Measurements from ENCODE around the gene NEURL3.

NEURL3 gene

DNA sequence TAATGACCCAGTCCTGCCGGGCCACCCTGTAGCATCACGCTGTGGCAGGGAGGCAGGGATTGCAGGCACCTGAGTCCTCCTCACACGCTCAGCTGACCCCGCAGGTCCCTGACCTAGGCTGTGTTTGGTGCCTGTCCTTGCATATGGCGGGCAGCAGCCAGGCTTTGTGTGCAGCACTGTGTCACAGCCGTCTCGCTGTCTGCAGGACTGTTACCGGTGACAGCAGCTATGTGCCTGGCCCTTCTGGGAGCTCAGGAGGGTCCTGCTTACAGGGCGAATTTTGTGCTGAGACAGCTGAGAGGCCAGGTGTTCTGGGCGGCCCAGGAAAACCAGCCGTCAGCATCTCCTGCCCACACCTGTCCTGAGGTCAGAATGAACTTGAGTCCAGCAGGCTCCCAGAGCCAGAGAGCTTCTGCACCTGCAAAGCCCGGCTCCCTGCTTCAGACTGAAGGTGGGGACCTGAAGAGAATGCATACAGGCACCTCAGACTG lies 21.0 kb upstream of the NEURL3 start:
- TF ChIP-seq, protein P1, sequence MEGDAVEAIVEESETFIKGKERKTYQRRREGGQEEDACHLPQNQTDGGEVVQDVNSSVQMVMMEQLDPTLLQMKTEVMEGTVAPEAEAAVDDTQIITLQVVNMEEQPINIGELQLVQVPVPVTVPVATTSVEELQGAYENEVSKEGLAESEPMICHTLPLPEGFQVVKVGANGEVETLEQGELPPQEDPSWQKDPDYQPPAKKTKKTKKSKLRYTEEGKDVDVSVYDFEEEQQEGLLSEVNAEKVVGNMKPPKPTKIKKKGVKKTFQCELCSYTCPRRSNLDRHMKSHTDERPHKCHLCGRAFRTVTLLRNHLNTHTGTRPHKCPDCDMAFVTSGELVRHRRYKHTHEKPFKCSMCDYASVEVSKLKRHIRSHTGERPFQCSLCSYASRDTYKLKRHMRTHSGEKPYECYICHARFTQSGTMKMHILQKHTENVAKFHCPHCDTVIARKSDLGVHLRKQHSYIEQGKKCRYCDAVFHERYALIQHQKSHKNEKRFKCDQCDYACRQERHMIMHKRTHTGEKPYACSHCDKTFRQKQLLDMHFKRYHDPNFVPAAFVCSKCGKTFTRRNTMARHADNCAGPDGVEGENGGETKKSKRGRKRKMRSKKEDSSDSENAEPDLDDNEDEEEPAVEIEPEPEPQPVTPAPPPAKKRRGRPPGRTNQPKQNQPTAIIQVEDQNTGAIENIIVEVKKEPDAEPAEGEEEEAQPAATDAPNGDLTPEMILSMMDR (conservative IDR thresholded peaks at IDR 0.05; ENCODE audit: low read depth, low read length), result no peak
- DNase-seq (ENCODE audit: low read depth), result no peak
- no peak overlapping the region for H3K4me3 ChIP-seq (ENCODE audit: low read length)

DNA sequence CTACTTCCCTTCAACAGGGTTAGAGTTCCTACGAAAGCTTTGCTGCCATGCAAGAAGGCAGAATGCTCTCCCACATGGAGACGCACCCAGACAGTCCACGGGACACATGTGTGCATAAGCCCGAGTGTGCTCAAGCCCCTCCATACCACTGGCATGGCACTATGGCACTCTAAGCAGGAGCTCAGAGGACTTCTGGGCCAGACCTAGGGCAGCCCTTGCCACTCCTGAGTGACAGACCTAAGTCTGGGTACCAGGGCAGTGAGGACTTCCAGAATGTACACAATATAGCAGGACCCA lies 20.0 kb upstream of the NEURL3 start:
- TF ChIP-seq, protein P1 (conservative IDR thresholded peaks at IDR 0.05; ENCODE audit: low read depth, low read length), result no peak
- H3K4me3 ChIP-seq (ENCODE audit: low read length), result no peak overlapping the region
- DNase-seq (ENCODE audit: low read depth), result no peak

DNA sequence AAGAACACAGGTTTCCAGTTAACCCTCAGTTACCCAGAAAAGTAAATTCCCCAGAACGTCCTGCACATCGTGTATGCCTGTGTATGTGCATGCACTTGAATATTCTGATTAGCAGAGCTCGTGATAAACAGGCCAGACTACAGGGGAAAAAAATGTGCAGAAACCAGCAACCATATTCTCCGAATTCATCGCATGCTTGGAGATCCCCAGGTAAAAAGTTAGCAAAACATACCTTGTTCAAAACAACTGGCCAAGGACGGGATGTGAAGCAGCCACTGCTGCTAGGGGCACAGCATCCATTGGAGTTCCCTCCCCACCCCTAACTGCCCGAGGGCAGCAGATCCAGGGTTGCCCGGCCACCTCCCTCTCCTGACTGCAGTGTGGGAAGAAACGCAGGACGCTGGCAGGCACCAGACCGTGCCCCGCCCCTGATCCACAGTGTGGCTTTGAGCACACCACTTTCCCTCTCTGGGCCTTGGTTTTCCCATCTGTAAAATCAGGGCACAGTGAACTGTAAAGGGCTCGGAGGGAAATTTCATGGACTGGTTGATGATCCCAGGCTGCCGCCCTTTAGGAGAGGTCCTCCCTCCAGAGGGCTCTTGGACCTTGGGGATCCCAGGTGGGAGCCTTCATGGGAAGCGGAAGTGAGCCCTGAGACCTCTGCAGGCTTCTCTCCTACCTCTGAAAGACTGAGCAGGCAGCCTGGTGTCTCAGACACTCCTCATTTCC lies 19.5 kb upstream of the NEURL3 start:
- no peak for DNase-seq (ENCODE audit: low read depth)
- TF ChIP-seq, protein P1 (conservative IDR thresholded peaks at IDR 0.05; ENCODE audit: low read depth, low read length), result no peak
- H3K4me3 ChIP-seq (ENCODE audit: low read length), result no peak overlapping the region

DNA sequence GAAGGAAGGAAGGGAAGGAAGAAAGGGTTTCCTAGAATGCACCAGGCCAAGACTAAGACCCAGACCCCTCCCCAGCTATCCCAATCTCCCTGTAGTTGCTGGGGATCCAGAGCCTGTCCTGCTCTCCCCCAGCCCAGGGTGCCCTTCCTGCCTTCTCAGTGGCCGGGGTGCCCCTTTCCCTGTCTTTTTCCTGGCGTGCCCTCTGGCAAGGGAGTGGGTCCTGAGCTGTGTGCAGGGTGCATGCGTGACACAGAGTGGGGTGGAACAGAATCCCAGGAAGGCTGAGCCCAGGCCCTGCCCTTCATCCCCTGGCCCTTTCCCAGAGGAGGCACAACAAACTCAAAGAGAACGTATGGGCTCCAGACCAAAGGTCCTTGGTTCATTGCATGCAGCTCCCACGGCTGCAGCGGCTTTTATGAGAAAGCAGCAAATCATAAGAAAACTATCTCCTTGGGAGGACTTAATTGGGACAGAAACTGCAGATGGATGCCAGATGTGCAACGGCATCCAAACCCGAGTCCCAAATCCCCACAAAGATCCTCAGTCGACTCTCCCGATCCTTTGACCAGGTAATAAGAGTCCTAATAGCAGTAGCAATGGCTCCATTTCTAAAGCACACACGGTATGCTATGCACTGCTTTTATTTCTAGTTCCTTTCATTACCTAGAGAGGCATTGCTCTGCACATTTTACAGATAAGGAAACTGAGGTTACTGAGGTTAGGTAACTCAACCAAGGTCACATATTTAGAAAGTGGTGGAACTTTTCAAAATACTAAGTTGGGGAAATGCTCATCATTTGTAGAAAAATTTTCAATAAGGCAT lies 18.7 kb upstream of the NEURL3 start:
- TF ChIP-seq, protein P1 (conservative IDR thresholded peaks at IDR 0.05; ENCODE audit: low read depth, low read length), result no peak
- no peak for DNase-seq (ENCODE audit: low read depth)
- no peak overlapping the region for H3K4me3 ChIP-seq (ENCODE audit: low read length)

DNA sequence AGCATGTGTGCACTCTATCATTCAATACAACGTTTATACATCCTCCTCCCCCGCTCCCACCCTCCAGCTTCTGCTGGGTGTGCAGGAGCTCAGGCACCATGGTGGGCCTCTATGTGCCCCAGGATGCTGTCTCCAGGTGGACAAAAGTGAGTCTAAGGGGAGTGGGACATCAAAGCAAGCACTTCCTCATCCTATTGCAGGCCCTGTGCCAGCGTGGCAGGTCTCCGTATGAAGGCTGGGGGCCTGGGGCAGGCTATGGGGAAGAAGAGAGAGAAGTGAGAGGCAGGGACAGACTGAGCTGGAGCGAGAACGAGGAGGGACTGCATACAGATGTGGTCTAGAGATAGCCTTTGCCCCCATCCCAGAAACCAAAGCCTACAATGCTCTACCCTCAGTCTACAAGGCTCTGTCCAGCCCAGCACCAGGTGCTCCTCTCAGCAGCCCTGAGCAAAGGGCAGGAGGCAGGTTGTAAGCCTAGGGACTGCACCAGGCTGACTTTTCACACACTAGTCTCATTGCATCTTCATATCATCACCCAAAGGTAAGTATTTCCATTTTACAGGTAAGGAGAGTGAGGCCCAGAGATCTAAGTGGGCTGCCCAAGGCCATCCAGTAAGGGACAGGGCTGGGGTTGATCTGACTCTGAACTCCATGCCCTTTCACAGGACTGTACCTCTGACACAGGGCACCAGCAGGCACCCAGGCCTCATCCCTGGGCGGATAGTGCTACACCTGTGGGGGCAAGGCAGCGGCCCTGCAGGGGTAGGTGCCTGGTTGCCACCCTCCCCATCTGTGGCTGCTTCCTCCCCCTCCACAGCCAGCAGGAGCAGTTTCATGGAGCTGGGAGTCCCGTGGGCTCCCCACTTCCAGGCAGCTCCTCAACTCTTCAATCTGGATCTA lies 17.4 kb upstream of the NEURL3 start:
- no peak for DNase-seq (ENCODE audit: low read depth)
- H3K4me3 ChIP-seq (ENCODE audit: low read length), result no peak overlapping the region
- TF ChIP-seq, protein P1 (conservative IDR thresholded peaks at IDR 0.05; ENCODE audit: low read depth, low read length), result no peak

DNA sequence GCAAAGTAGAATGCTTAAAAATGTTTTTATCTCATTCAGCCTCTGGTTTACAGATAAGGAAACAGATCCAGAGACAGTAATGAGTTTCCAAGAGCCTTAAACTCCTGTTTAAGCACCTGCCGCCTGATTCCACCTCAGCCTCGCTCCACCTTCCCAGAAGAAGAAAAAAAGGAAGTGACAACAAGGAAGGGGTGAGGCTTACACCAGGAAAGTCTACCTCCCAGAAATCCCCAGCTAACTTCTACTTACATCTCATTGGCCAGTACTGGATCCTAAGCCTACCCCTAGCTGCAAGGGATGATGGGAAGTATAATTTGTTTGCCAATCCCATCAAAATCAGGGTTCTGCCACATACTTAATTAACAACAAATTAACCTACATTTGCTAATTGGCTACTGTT lies 16.1 kb upstream of the NEURL3 start:
- no peak overlapping the region for H3K4me3 ChIP-seq (ENCODE audit: low read length)
- no peak for DNase-seq (ENCODE audit: low read depth)
- TF ChIP-seq, protein P1 (conservative IDR thresholded peaks at IDR 0.05; ENCODE audit: low read depth, low read length), result no peak
